Thyroid gland (tissue), 4 donors: ENCODE results near the gene VOPP1. TPM values are rescaled to one million over a fixed set of nuclear protein-coding genes. Genes with fewer than 3 reads are reported as not detected.

Experiments
- DNase-seq, 2 donors: peaks; one replicate each; pipeline ENCODE4 v3.0.0-alpha.2; 2019
- H3K27ac ChIP-seq, 3 donors: fragments of 200-600 bp; sonication (generic); 1 replicate in 2 of 3; 2 replicates in 1 of 3; pipeline ENCODE4 v1.5.1; 2016 to 2019; ENCODE audit warnings: mild to moderate bottlenecking in 1 of 3, moderate library complexity in 1 of 3
- H3K27me3 ChIP-seq: fragments of 200-600 bp; sonication (generic); one replicate; pipeline ENCODE4 v1.5.1; 2019
- H3K36me3 ChIP-seq, 2 donors: fragments of 200-600 bp; sonication (generic); one replicate each; pipeline ENCODE4 v1.5.1; 2016 to 2019
- H3K4me1 ChIP-seq, 2 donors: fragments of 200-600 bp; sonication (generic); one replicate each; pipeline ENCODE4 v1.5.1; 2017 to 2019
- H3K4me3 ChIP-seq, 3 donors: fragments of 200-600 bp; sonication (generic); replicated peaks in 1 of 3; 1 replicate in 2 of 3; 2 replicates in 1 of 3; pipeline ENCODE4 v1.5.1; 2016; ENCODE audit warnings: mild to moderate bottlenecking in 1 of 3
- H3K9me3 ChIP-seq: fragments of 200-600 bp; sonication (generic); one replicate; pipeline ENCODE4 v1.5.1; 2017
- POLR2A ChIP-seq, 2 donors: fragments of 450-650 bp; IDR thresholded peaks; one replicate each; pipeline ENCODE4 v1.6.1; 2017; ENCODE audit warnings: antibody characterized with exemption in 2 of 2, mild to moderate bottlenecking in 2 of 2, moderate library complexity in 1 of 2
- WGBS, 2 donors: methylation state at CpG; one replicate each; pipeline ENCODE4 v1.1.5; 2017; 5-methylcytosine and 5-hydroxymethylcytosine counted together
- intact Hi-C: fragments of 100-400 bp; cut with DNase I; formaldehyde crosslinking; loops from one replicate; pipeline ENCODE4 v1.15.1; 2023
- total RNA-seq, 4 donors: library from RNA; depleted of rRNA; stranded (reverse); fragments of >200 nt; gene quantifications; one replicate each; pipeline ENCODE4 v1.2.3, GENCODE V29; 2016
- TF ChIP-seq, protein P1 (sequence below), 6 experiments: fragments of 200-600 bp in 3 of 6; fragments of 450-650 bp in 3 of 6; sonication (generic) in 3 of 6; IDR thresholded peaks; one replicate each; pipeline ENCODE4 v1.5.1; 2016 to 2019; ENCODE audit warnings: antibody characterized with exemption in 6 of 6, mild to moderate bottlenecking in 2 of 6, inconsistent platforms in 1 of 6, moderate library complexity in 1 of 6

The VOPP1 gene
- total RNA-seq, 4 donors from 2014 or later: 42.6 to 58.0 (median 46.2) TPM

DNA sequence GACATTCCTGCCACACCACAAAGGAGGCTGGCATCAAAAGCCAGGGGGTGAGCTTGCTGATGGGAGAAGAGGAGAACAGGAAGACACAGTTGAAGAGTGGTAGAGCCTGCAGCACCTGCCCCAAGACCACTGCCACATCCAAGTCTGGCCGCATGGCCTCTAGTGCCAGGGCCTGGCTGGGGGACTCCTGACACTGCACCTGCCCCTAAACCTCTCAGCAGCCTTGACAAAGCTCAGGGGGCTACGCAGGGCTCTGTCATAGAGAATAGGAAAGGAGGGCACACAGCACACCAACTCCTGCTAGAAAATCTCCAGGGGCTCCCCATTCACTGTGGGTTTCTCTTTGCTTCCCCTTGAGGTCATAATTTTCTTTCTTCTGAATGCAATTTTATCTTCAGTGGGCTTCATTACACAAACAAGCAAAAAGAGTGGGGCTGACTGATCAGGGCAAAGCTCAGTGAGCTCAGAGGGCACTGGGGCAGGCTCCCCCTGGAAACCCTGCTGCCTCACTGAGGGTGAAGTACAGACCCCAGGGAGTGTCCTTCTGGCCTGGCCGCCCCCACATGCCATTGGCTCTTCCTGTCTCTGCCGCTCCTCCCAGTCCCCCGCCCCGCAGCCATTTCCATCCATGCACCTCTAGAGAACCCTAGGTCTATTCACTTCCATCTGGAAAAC lies 37.2 kb downstream of the VOPP1 start:
- H3K4me3 ChIP-seq: no peak overlapping the region
- no peaks in the 10 kb centered on the region for H3K9me3 ChIP-seq
- no peaks in the 10 kb centered on the region for H3K36me3 ChIP-seq
- intact Hi-C loops: no loop called here
- DNase-seq: no peak
- WGBS, 2 donors: 80 to 84% methylated on average over 6 of the region's 6 CpGs
- H3K27me3 ChIP-seq: no peaks in the 10 kb centered on the region
- H3K4me1 ChIP-seq: peaks cover 0 to 29% of the 10 kb centered on the region in 2 donors
- no peak for TF ChIP-seq POLR2A (IDR thresholded peaks at IDR 0.05)
- TF ChIP-seq, protein P1, sequence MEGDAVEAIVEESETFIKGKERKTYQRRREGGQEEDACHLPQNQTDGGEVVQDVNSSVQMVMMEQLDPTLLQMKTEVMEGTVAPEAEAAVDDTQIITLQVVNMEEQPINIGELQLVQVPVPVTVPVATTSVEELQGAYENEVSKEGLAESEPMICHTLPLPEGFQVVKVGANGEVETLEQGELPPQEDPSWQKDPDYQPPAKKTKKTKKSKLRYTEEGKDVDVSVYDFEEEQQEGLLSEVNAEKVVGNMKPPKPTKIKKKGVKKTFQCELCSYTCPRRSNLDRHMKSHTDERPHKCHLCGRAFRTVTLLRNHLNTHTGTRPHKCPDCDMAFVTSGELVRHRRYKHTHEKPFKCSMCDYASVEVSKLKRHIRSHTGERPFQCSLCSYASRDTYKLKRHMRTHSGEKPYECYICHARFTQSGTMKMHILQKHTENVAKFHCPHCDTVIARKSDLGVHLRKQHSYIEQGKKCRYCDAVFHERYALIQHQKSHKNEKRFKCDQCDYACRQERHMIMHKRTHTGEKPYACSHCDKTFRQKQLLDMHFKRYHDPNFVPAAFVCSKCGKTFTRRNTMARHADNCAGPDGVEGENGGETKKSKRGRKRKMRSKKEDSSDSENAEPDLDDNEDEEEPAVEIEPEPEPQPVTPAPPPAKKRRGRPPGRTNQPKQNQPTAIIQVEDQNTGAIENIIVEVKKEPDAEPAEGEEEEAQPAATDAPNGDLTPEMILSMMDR (IDR thresholded peaks at IDR 0.05): no peak
- no peak overlapping the region for H3K27ac ChIP-seq

- WGBS, 2 donors: 75 to 91% methylated on average over 8 of the region's 8 CpGs
- intact Hi-C loops: no loop called here
- no peak for DNase-seq
- Histone ChIP-seq H3K9me3 (no peaks in the 10 kb centered on the region), H3K27ac (no peak overlapping the region), H3K4me3 (no peak overlapping the region), H3K27me3 (no peaks in the 10 kb centered on the region), H3K4me1 (peaks cover 0 to 29% of the 10 kb centered on the region in 2 donors), H3K36me3 (no peaks in the 10 kb centered on the region)
- no peak for TF ChIP-seq POLR2A (IDR thresholded peaks at IDR 0.05)
- TF ChIP-seq, protein P1 (IDR thresholded peaks at IDR 0.05): no peak
Observed at GRCh38 chr7:55534262-55534915, 37.9 kb downstream of the VOPP1 start.

GRCh38 chr7:55533729-55534080 lies 38.6 kb downstream of the VOPP1 start:
- TF ChIP-seq, protein P1 (IDR thresholded peaks at IDR 0.05): no peak
- TF ChIP-seq POLR2A (IDR thresholded peaks at IDR 0.05): no peak
- DNase-seq: no peak
- no peaks in the 10 kb centered on the region for H3K27me3 ChIP-seq
- H3K27ac ChIP-seq: no peak overlapping the region
- WGBS, 2 donors: 78 to 92% methylated on average over 2 of the region's 2 CpGs
- H3K4me1 ChIP-seq: peaks cover 0 to 29% of the 10 kb centered on the region in 2 donors
- H3K36me3 ChIP-seq: no peaks in the 10 kb centered on the region
- no peaks in the 10 kb centered on the region for H3K9me3 ChIP-seq
- H3K4me3 ChIP-seq: no peak overlapping the region
- intact Hi-C loops: no loop called here

GRCh38 chr7:55533050-55533728 lies 39.1 kb downstream of the VOPP1 start:
- no peaks in the 10 kb centered on the region for H3K9me3 ChIP-seq
- no peaks in the 10 kb centered on the region for H3K27me3 ChIP-seq
- no peak for TF ChIP-seq POLR2A (IDR thresholded peaks at IDR 0.05)
- TF ChIP-seq, protein P1 (IDR thresholded peaks at IDR 0.05): no peak
- intact Hi-C loops: no loop called here
- H3K36me3 ChIP-seq: no peaks in the 10 kb centered on the region
- no peak for DNase-seq
- WGBS, 2 donors: 83 to 85% methylated on average over 4 of the region's 4 CpGs
- peaks cover 0 to 29% of the 10 kb centered on the region in 2 donors for H3K4me1 ChIP-seq
- no peak overlapping the region for H3K27ac ChIP-seq
- H3K4me3 ChIP-seq: no peak overlapping the region
